Body of pancreas (tissue), 4 donors: ENCODE measurements around the gene NOL4L.
"Not testable (repeated sequence)": the region's sequence is repeated elsewhere in the genome, so short reads cannot be mapped to it uniquely, and the experiment has no call there.

Source experiments
- CTCF ChIP-seq, 7 experiments: fragments of 450-650 bp in 4 of 7; fragments of 200-600 bp in 3 of 7; sonication (generic) in 3 of 7; IDR thresholded peaks; one replicate each; pipeline ENCODE4 v1.5.1; 2016 to 2019; ENCODE audit warnings: antibody characterized with exemption in 7 of 7
- POLR2A ChIP-seq, 3 donors: fragments of 450-650 bp; IDR thresholded peaks; one replicate each; pipeline ENCODE4 v1.6.1; 2016; ENCODE audit warnings: antibody characterized with exemption in 3 of 3, mild to moderate bottlenecking in 2 of 3

- TF ChIP-seq CTCF, POLR2A (IDR thresholded peaks at IDR 0.05): not testable (repeated sequence)
Measured at GRCh38 chr20:32465901-32466675, 119.0 kb downstream of the NOL4L start.
